Measurements from ENCODE around the gene TIMM10B.

TIMM10B gene

DNA sequence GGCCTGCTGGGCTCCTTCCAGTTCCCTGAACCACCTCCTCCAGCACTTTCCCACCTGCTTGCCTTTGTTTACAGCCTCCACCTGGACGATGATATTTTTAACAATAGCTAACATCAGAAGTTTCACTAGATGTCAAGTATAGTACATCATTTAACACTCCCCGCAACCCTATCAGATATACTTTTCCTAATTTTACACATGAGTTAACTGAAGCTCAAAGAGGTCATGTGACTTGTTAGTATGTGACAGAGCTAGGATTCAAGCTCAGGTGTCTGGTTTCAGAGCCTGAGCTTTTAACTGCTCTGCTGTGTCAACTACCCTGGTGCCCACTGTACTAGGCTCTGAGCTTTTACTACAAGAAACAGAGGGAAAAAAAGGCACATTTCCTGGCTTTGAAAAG lies 26.2 kb upstream of the TIMM10B start:
- TF ChIP-seq, protein P1, sequence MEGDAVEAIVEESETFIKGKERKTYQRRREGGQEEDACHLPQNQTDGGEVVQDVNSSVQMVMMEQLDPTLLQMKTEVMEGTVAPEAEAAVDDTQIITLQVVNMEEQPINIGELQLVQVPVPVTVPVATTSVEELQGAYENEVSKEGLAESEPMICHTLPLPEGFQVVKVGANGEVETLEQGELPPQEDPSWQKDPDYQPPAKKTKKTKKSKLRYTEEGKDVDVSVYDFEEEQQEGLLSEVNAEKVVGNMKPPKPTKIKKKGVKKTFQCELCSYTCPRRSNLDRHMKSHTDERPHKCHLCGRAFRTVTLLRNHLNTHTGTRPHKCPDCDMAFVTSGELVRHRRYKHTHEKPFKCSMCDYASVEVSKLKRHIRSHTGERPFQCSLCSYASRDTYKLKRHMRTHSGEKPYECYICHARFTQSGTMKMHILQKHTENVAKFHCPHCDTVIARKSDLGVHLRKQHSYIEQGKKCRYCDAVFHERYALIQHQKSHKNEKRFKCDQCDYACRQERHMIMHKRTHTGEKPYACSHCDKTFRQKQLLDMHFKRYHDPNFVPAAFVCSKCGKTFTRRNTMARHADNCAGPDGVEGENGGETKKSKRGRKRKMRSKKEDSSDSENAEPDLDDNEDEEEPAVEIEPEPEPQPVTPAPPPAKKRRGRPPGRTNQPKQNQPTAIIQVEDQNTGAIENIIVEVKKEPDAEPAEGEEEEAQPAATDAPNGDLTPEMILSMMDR (IDR thresholded peaks at IDR 0.05; ENCODE audit: insufficient read depth, low read length, poor library complexity, severe bottlenecking) = no peak
- no peak for TF ChIP-seq EZH2phosphoT487 (conservative IDR thresholded peaks at IDR 0.05; ENCODE audit: low read length)
- no peaks in the 10 kb centered on the region for H3K27me3 ChIP-seq (ENCODE audit: low read length)
- no peak overlapping the region for H3K4me2 ChIP-seq (ENCODE audit: low read depth, low read length, poor library complexity, severe bottlenecking)
- no peak overlapping the region for H3K4me3 ChIP-seq (ENCODE audit: insufficient read depth, low read length, poor library complexity, severe bottlenecking)
- H4K20me1 ChIP-seq (ENCODE audit: low read depth, low read length) = no peaks in the 10 kb centered on the region
- no peak overlapping the region for H3K9ac ChIP-seq (ENCODE audit: low read length)
- no peaks in the 10 kb centered on the region for H3F3A ChIP-seq (ENCODE audit: insufficient read depth)
- H2AFZ ChIP-seq (ENCODE audit: low read depth, low read length, severe bottlenecking) = no peak overlapping the region
- no peaks in the 10 kb centered on the region for H3K9me3 ChIP-seq (ENCODE audit: insufficient read depth, low read length)
- H3K36me3 ChIP-seq (ENCODE audit: low read length) = no peaks in the 10 kb centered on the region
- no peaks in the 10 kb centered on the region for H3K79me2 ChIP-seq (ENCODE audit: insufficient read depth, low read length)
- H3K27ac ChIP-seq (ENCODE audit: low read depth, low read length) = no peak overlapping the region
- no peaks in the 10 kb centered on the region for H3K9me2 ChIP-seq (replicated peaks; ENCODE audit: insufficient read depth, low read length)

DNA sequence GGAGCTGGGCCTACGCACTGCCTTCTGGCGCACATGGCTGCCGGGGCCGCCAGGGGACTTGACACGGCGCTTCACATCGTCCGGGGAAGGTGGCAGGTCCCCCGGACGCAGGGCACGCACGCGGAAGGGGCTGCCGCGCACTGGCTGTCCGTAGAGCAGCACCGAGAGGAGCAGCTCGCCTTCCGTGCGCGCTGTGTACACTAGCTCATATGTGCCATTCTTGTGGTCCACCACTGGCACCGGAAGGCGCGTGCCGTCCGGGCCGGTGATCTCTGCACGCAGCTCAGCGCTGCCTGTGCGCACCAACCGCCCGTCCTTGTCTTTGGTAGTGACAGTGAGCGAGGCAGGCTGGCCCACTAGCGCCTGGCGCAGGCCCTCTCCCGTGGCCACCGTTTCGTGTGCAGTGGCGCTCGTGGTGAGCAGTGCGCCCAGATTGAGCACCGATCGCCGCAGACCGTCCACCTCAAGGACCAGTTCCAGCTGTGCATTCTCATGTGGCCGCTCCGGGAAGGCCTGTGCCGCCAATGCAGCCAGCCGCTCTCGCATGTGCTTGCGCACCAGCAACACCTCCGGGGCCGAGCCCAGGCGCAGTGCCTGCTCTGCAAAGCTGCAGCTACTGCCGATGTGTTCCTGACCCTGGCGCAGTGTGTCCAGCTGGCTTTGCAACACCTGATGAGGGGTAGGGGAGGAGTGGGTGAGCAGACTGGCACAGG lies 24.8 kb upstream of the TIMM10B start:
- no peaks in the 10 kb centered on the region for H3K9me3 ChIP-seq (ENCODE audit: insufficient read depth, low read length)
- no peak overlapping the region for H3K9ac ChIP-seq (ENCODE audit: low read length)
- H3K79me2 ChIP-seq (ENCODE audit: insufficient read depth, low read length) = no peaks in the 10 kb centered on the region
- H3K27me3 ChIP-seq (ENCODE audit: low read length) = no peaks in the 10 kb centered on the region
- no peak overlapping the region for H3K4me3 ChIP-seq (ENCODE audit: insufficient read depth, low read length, poor library complexity, severe bottlenecking)
- H4K20me1 ChIP-seq (ENCODE audit: low read depth, low read length) = no peaks in the 10 kb centered on the region
- H3F3A ChIP-seq (ENCODE audit: insufficient read depth) = no peaks in the 10 kb centered on the region
- no peak for TF ChIP-seq EZH2phosphoT487 (conservative IDR thresholded peaks at IDR 0.05; ENCODE audit: low read length)
- TF ChIP-seq, protein P1 (IDR thresholded peaks at IDR 0.05; ENCODE audit: insufficient read depth, low read length, poor library complexity, severe bottlenecking) = no peak
- no peaks in the 10 kb centered on the region for H3K36me3 ChIP-seq (ENCODE audit: low read length)
- no peak overlapping the region for H3K4me2 ChIP-seq (ENCODE audit: low read depth, low read length, poor library complexity, severe bottlenecking)
- no peak overlapping the region for H2AFZ ChIP-seq (ENCODE audit: low read depth, low read length, severe bottlenecking)
- no peaks in the 10 kb centered on the region for H3K9me2 ChIP-seq (replicated peaks; ENCODE audit: insufficient read depth, low read length)
- no peak overlapping the region for H3K27ac ChIP-seq (ENCODE audit: low read depth, low read length)

DNA sequence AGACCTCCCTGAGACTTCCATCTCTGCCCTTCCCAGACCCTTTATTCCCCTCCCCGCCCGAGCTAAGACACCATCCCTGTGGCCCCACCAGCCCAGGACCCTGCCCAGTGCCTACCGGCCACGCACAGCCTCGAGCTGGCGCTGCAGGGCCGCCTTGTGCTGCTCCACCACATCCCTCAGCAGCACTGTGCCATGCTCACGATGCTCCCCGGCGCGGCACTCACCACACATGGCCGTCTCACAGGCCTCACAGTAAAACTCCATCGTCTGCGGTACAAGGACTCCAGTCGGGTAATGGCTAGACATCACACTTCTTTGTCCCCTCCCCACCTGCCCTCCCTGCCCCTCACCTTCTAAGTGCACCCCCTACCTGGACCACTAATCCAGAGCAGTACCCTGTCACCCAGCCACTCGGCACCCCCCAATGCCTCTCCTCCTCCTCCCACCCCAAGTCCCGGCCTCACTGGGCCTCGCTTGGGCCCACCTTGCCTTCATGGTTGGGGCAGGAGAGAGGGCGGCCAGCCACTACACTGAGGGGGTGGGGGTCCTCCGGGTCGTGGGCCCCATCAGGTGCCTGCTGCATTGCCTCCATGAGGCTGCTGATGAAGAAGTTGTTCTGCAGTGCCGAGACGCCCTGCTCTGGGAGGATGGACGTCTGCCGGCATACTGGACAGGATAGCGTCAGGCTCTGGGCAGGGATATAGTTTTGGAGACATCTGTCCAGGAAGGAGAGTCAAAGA lies 23.6 kb upstream of the TIMM10B start:
- Histone ChIP-seq H3K4me3 (ENCODE audit: insufficient read depth, low read length, poor library complexity, severe bottlenecking) (no peak overlapping the region), H3K9me2 (replicated peaks; ENCODE audit: insufficient read depth, low read length) (no peaks in the 10 kb centered on the region), H3K27me3 (ENCODE audit: low read length) (no peaks in the 10 kb centered on the region), H2AFZ (ENCODE audit: low read depth, low read length, severe bottlenecking) (no peak overlapping the region), H3K27ac (ENCODE audit: low read depth, low read length) (no peak overlapping the region), H3K9me3 (ENCODE audit: insufficient read depth, low read length) (no peaks in the 10 kb centered on the region), H3K36me3 (ENCODE audit: low read length) (no peaks in the 10 kb centered on the region), H3K9ac (ENCODE audit: low read length) (no peak overlapping the region), H3F3A (ENCODE audit: insufficient read depth) (no peaks in the 10 kb centered on the region), H3K79me2 (ENCODE audit: insufficient read depth, low read length) (no peaks in the 10 kb centered on the region), H4K20me1 (ENCODE audit: low read depth, low read length) (no peaks in the 10 kb centered on the region), H3K4me2 (ENCODE audit: low read depth, low read length, poor library complexity, severe bottlenecking) (no peak overlapping the region)
- TF ChIP-seq, protein P1 (IDR thresholded peaks at IDR 0.05; ENCODE audit: insufficient read depth, low read length, poor library complexity, severe bottlenecking) = no peak
- no peak for TF ChIP-seq EZH2phosphoT487 (conservative IDR thresholded peaks at IDR 0.05; ENCODE audit: low read length)
